Endothelial cell (in vitro differentiated cells): ENCODE results near the gene SRGAP3. TPM values are rescaled to one million over a fixed set of nuclear protein-coding genes. Genes with fewer than 3 reads are reported as not detected.

Experiments used
- DNase-seq: peaks from one replicate; pipeline ENCODE4 v3.0.0; 2021; ENCODE audit warnings: low spot score
- H3K27ac Mint-ChIP-seq: one replicate; pipeline ENCODE4 v1.8.0; 2021; ENCODE audit warnings: mixed read lengths, inconsistent platforms; ENCODE audit not compliant: unreplicated experiment
- H3K27me3 Mint-ChIP-seq: one replicate; pipeline ENCODE4 v1.8.0; 2021; ENCODE audit warnings: mild to moderate bottlenecking, moderate library complexity, mixed read lengths, inconsistent platforms; ENCODE audit not compliant: unreplicated experiment
- H3K36me3 Mint-ChIP-seq: one replicate; pipeline ENCODE4 v1.8.0; 2021; ENCODE audit warnings: mild to moderate bottlenecking, low read depth, mixed read lengths, inconsistent platforms; ENCODE audit not compliant: unreplicated experiment
- H3K4me1 Mint-ChIP-seq: one replicate; pipeline ENCODE4 v1.8.0; 2021; ENCODE audit warnings: mild to moderate bottlenecking, mixed read lengths, inconsistent platforms; ENCODE audit not compliant: unreplicated experiment
- H3K4me3 Mint-ChIP-seq: one replicate; pipeline ENCODE4 v1.8.0; 2021; ENCODE audit warnings: mild to moderate bottlenecking, mixed read lengths, inconsistent platforms; ENCODE audit not compliant: unreplicated experiment
- H3K9me3 Mint-ChIP-seq: one replicate; pipeline ENCODE4 v1.8.0; 2021; ENCODE audit warnings: mixed read lengths, inconsistent platforms; ENCODE audit not compliant: unreplicated experiment
- CTCF ChIP-seq: fragments of 200-600 bp; sonication (generic); IDR thresholded peaks from one replicate; pipeline ENCODE4 v1.5.0; 2021; ENCODE audit warnings: antibody characterized with exemption; ENCODE audit not compliant: unreplicated experiment
- total RNA-seq: library from RNA; stranded (reverse); fragmentation: NEBNext Ultra II Directional; extraction: Animal tissue kit (Norgen Biotek cat#: 25700); gene quantifications from one replicate; pipeline ENCODE4 v1.2.1, GENCODE V29; 2021; ENCODE audit not compliant: unreplicated experiment

The SRGAP3 gene
- total RNA-seq, 1 donor from 2014 or later: 12.0 TPM

- H3K27ac Mint-ChIP-seq: no peak overlapping the region
- no peaks in the 10 kb centered on the region for H3K36me3 Mint-ChIP-seq
- TF ChIP-seq CTCF: no peak
- DNase-seq: no peak
- H3K27me3 Mint-ChIP-seq: peaks cover 2% of the 10 kb centered on the region
- no peaks in the 10 kb centered on the region for H3K9me3 Mint-ChIP-seq
- no peak overlapping the region for H3K4me3 Mint-ChIP-seq
- H3K4me1 Mint-ChIP-seq: peaks cover 27% of the 10 kb centered on the region
Observed at GRCh38 chr3:9175421-9175820, 74.0 kb downstream of the SRGAP3 start.

- H3K9me3 Mint-ChIP-seq: no peaks in the 10 kb centered on the region
- H3K27me3 Mint-ChIP-seq: peaks cover 2% of the 10 kb centered on the region
- no peak overlapping the region for H3K4me3 Mint-ChIP-seq
- no peak for DNase-seq
- no peak for TF ChIP-seq CTCF
- no peaks in the 10 kb centered on the region for H3K36me3 Mint-ChIP-seq
- H3K4me1 Mint-ChIP-seq: peaks cover 22% of the 10 kb centered on the region
- no peak overlapping the region for H3K27ac Mint-ChIP-seq
Observed at GRCh38 chr3:9173445-9173844, 76.0 kb downstream of the SRGAP3 start.

- H3K27ac Mint-ChIP-seq: peak overlapping the region; percentile 44
- H3K36me3 Mint-ChIP-seq: no peaks in the 10 kb centered on the region
- DNase-seq: no peak
- peak overlapping the region; percentile 44 for H3K4me3 Mint-ChIP-seq
- peaks cover 4% of the 10 kb centered on the region for H3K27me3 Mint-ChIP-seq
- no peak for TF ChIP-seq CTCF
- H3K9me3 Mint-ChIP-seq: no peaks in the 10 kb centered on the region
- H3K4me1 Mint-ChIP-seq: peaks cover 22% of the 10 kb centered on the region
Observed at GRCh38 chr3:9172851-9173321, 76.6 kb downstream of the SRGAP3 start.

GRCh38 chr3:9170851-9171160 is 78.6 kb downstream of the SRGAP3 start:
- Mint-ChIP-seq H3K27ac (no peak overlapping the region), H3K4me1 (peaks cover 22% of the 10 kb centered on the region), H3K9me3 (no peaks in the 10 kb centered on the region), H3K36me3 (no peaks in the 10 kb centered on the region), H3K4me3 (no peak overlapping the region), H3K27me3 (peaks cover 4% of the 10 kb centered on the region)
- DNase-seq: no peak
- no peak for TF ChIP-seq CTCF

- Mint-ChIP-seq H3K36me3 (no peaks in the 10 kb centered on the region), H3K4me3 (no peak overlapping the region), H3K27ac (no peak overlapping the region), H3K4me1 (peaks cover 22% of the 10 kb centered on the region), H3K9me3 (no peaks in the 10 kb centered on the region), H3K27me3 (peaks cover 4% of the 10 kb centered on the region)
- DNase-seq: no peak
- no peak for TF ChIP-seq CTCF
Observed at GRCh38 chr3:9169956-9170850, 79.2 kb downstream of the SRGAP3 start.
